HG03565 (cell line): ENCODE data around the gene KAT5.
"Not testable (repeated sequence)": the region's sequence is repeated elsewhere in the genome, so short reads cannot be mapped to it uniquely, and the experiment has no call there.

Source experiments
- ATAC-seq: cut with Tn5 transposase; IDR thresholded peaks from one replicate; pipeline ENCODE4 v1.9.1; 2021; ENCODE audit warnings: mild to moderate bottlenecking, moderate library complexity; ENCODE audit not compliant: unreplicated experiment

The KAT5 gene

GRCh38 chr11:65708451-65708850 lies 3.6 kb upstream of the KAT5 start:
- no peak for ATAC-seq

- no peak for ATAC-seq
Observed at GRCh38 chr11:65709661-65710060, 2.4 kb upstream of the KAT5 start.

GRCh38 chr11:65710421-65710820 lies 1.6 kb upstream of the KAT5 start:
- no peak for ATAC-seq

GRCh38 chr11:65712633-65713076 lies 603 bp downstream of the KAT5 start:
- no peak for ATAC-seq

GRCh38 chr11:65713212-65713969 lies 1.3 kb downstream of the KAT5 start:
- ATAC-seq: no peak

GRCh38 chr11:65714433-65714832 lies 2.4 kb downstream of the KAT5 start:
- ATAC-seq: no peak

- no peak for ATAC-seq
Observed at GRCh38 chr11:65716302-65716701, 4.2 kb downstream of the KAT5 start.

- no peak for ATAC-seq
Observed at GRCh38 chr11:65716774-65717405, 4.8 kb downstream of the KAT5 start.

GRCh38 chr11:65717906-65718305 lies 5.9 kb downstream of the KAT5 start:
- ATAC-seq: no peak

- ATAC-seq: no peak
Observed at GRCh38 chr11:65718531-65718930, 6.5 kb downstream of the KAT5 start.

- no peak for ATAC-seq
Observed at GRCh38 chr11:65718964-65719492, 7.0 kb downstream of the KAT5 start.

- ATAC-seq: no peak
Observed at GRCh38 chr11:65719871-65720210, 7.8 kb downstream of the KAT5 start.

GRCh38 chr11:65720211-65720934 lies 8.3 kb downstream of the KAT5 start, which contains the start of gene RNASEH2C:
RNASEH2C (minus strand) TSS chr11:65720798; CDS start chr11:65720758, 40 bp downstream.
- ATAC-seq: peak; percentile 59

- ATAC-seq: no peak
Observed at GRCh38 chr11:65722261-65722660, 10.2 kb downstream of the KAT5 start.

GRCh38 chr11:65726660-65727059 lies 14.6 kb downstream of the KAT5 start:
- ATAC-seq: no peak

GRCh38 chr11:65727865-65728264 lies 15.8 kb downstream of the KAT5 start:
- no peak for ATAC-seq

GRCh38 chr11:65730461-65730860 lies 18.4 kb downstream of the KAT5 start:
- no peak for ATAC-seq

- not testable (repeated sequence) for ATAC-seq
Observed at GRCh38 chr11:65735111-65735510, 23.1 kb downstream of the KAT5 start.

GRCh38 chr11:65736810-65737209 lies 24.8 kb downstream of the KAT5 start:
- no peak for ATAC-seq

- no peak for ATAC-seq
Observed at GRCh38 chr11:65739022-65739421, 27.0 kb downstream of the KAT5 start.

- no peak for ATAC-seq
Observed at GRCh38 chr11:65741185-65741584, 29.1 kb downstream of the KAT5 start.

GRCh38 chr11:65742353-65742752 lies 30.3 kb downstream of the KAT5 start:
- no peak for ATAC-seq
